ENCODE data around the gene CAPN8. TPM values are rescaled to one million over a fixed set of nuclear protein-coding genes. Genes with fewer than 3 reads are reported as not detected.

The CAPN8 gene
- total and polyA plus RNA-seq, 2 experiments from 2014 or later: 0.15 TPM; not detected in 1

DNA sequence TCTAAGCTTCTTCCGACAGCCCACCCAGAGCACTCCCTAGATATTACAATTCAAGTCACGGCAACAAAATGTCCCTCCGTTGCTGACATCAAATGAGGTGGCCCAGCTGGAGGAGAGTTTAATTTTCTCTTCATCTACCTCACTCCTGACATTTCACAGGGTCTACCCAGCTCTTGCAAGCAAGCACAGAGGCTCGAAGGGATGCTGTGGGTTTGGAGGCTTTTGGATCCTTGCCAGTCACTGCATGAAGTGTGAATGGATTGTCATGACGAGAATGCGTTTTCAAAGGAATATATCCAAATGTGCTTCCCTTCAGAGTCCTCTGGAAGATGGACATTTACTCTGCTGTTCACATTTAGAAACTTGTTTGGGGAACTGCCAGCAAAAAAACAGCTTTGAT is 33.5 kb downstream of the CAPN8 start:
- Histone ChIP-seq H3K4me1 (ENCODE audit: low read depth) (peaks cover 5% of the 10 kb centered on the region), H3K36me3 (no peaks in the 10 kb centered on the region), H3K4me3 (no peak overlapping the region), H3K27me3 (no peaks in the 10 kb centered on the region), H3K27ac (no peak overlapping the region), H3K9me3 (ENCODE audit: low read depth) (no peaks in the 10 kb centered on the region)
- TF ChIP-seq, protein P1, sequence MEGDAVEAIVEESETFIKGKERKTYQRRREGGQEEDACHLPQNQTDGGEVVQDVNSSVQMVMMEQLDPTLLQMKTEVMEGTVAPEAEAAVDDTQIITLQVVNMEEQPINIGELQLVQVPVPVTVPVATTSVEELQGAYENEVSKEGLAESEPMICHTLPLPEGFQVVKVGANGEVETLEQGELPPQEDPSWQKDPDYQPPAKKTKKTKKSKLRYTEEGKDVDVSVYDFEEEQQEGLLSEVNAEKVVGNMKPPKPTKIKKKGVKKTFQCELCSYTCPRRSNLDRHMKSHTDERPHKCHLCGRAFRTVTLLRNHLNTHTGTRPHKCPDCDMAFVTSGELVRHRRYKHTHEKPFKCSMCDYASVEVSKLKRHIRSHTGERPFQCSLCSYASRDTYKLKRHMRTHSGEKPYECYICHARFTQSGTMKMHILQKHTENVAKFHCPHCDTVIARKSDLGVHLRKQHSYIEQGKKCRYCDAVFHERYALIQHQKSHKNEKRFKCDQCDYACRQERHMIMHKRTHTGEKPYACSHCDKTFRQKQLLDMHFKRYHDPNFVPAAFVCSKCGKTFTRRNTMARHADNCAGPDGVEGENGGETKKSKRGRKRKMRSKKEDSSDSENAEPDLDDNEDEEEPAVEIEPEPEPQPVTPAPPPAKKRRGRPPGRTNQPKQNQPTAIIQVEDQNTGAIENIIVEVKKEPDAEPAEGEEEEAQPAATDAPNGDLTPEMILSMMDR (IDR thresholded peaks at IDR 0.05; ENCODE audit: low read depth, low read length): no peak
- peak in 1 of 2 donors; percentile 2 for DNase-seq (ENCODE audit: low read depth in 1 of 2, low spot score in 1 of 2)

DNA sequence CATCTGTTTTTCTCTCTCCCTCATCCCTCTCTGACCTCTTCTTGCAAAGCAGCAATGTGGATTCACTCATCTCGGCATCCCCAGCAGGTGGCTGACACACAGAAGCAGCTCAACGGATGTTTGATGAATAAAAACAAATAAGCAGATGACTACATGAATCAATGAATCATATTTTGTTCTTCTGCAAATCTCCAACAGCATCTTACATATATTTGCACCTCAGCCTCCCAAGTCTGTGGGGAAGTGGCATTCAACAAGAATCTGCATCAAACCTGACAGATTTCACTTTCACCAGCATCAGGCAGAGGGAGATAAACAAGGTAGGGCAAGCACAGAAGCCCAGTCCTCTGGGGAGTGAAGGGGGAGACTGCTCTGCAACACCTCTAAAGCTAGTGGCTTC is 34.0 kb downstream of the CAPN8 start:
- Histone ChIP-seq H3K4me3 (no peak overlapping the region), H3K4me1 (ENCODE audit: low read depth) (peaks cover 5% of the 10 kb centered on the region)
- TF ChIP-seq, protein P1 (IDR thresholded peaks at IDR 0.05; ENCODE audit: low read depth, low read length): no peak

DNA sequence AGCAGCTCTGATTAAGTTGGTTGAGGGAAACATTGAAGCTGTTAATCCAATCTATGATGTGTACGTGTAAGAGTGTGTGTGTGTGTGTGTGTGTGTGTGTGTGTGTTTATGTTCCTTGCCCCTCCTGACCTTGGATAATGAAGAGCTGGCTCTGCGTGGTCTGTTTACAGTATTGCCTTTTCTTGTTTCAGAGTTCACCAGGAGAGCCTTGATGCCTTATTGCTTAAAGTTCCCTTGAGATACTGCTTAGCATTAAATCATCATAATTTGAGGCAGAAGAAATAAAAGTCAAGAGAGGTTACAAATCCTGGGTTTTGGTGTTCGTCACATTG is 36.4 kb downstream of the CAPN8 start:
- no peaks in the 10 kb centered on the region for H3K27me3 ChIP-seq
- peaks cover 5% of the 10 kb centered on the region for H3K4me1 ChIP-seq (ENCODE audit: low read depth)
- no peaks in the 10 kb centered on the region for H3K36me3 ChIP-seq
- no peak overlapping the region for H3K4me3 ChIP-seq
- no peak for DNase-seq (ENCODE audit: low read depth in 1 of 2, low spot score in 1 of 2)
- H3K27ac ChIP-seq: no peak overlapping the region
- no peaks in the 10 kb centered on the region for H3K9me3 ChIP-seq (ENCODE audit: low read depth)
- TF ChIP-seq, protein P1 (IDR thresholded peaks at IDR 0.05; ENCODE audit: low read depth, low read length): no peak

More for the DNA sequence above, 34.0 kb downstream of the CAPN8 start:
- H3K36me3 ChIP-seq: no peaks in the 10 kb centered on the region
- no peak overlapping the region for H3K27ac ChIP-seq
- no peak for DNase-seq (ENCODE audit: low read depth in 1 of 2, low spot score in 1 of 2)
- H3K27me3 ChIP-seq: no peaks in the 10 kb centered on the region
- no peaks in the 10 kb centered on the region for H3K9me3 ChIP-seq (ENCODE audit: low read depth)

DNA sequence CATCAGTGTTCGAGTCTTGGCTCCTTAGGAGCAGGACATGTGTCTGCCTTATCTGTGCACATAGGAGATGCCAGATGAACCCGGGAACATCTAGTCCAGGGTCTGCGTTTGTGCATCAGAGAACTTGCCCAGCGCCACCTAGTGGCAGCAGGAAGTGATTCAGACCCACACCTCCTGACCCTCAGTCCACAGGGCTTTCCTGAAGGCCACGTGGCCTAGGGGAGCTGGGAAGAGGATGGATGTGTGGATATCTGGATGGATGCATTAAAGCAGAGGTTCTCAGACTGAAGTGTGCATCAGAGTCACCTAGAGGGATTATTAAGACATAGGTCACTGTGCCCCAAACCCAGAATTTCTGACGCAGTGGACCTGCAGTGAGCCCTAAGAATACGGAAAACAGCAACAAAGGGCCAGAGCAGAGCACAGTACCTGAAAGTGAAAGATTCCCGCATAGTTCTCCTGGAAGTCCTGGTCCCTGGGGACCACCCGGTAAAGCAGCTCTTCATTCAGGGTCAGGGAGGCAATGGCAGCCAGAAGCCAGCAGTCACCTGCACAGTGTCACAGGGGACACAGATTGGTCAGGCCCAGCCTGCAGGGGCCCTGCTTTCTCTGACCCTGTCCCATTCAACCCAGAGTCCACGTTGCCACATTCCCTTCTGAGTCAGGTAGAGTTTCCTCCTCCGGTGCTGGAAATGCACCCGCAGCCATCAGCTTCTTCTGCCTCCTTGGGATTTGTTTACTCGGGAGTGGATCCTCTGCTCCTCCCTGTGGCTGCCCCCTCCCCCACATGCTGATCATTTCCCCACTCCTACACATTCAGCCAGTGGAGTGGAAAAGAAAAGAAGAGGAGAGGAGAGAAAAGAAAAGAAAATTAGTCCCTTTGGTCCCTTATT is 37.0 kb downstream of the CAPN8 start:
- H3K27me3 ChIP-seq: no peaks in the 10 kb centered on the region
- no peaks in the 10 kb centered on the region for H3K9me3 ChIP-seq (ENCODE audit: low read depth)
- peak; percentile 51 to 74 for DNase-seq (ENCODE audit: low read depth in 1 of 2, low spot score in 1 of 2)
- H3K4me1 ChIP-seq (ENCODE audit: low read depth): peaks cover 5% of the 10 kb centered on the region
- H3K27ac ChIP-seq: no peak overlapping the region
- no peaks in the 10 kb centered on the region for H3K36me3 ChIP-seq
- H3K4me3 ChIP-seq: no peak overlapping the region
- TF ChIP-seq, protein P1 (IDR thresholded peaks at IDR 0.05; ENCODE audit: low read depth, low read length): peak; percentile 60

DNA sequence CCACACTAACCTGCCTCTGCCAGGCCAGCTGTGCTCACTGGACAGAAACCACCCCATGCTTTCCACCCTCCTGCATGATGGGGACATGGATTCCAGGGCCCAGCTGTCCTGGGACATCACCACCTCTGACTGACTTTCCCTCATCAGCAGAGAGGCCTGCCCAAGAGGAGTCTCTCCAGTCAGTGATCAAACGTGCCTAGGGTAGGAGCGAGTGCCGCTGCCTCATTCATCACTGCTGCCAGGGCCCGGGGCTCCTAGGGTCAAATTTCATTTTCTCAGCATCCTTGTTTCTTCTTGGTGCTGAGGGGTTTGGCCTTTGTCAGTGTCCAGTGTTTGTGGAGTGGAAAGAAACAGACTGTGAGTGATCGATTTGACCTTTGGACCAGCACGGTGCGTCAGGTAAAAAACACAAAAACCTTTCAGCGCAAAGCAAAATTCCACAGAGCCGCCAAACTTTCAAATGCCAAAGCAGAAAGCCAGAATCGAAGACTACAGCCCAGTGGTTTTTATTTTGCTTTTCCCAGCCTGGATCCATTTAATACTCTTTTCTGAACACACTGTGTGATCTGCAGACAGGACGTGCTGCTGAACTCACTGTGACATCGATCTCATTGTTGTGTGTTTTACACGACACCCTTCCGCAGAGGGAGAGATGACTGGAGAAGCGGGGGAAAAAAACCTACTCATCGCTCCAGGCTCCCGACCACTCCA is 43.2 kb downstream of the CAPN8 start:
- H3K27me3 ChIP-seq: no peaks in the 10 kb centered on the region
- H3K9me3 ChIP-seq (ENCODE audit: low read depth): no peaks in the 10 kb centered on the region
- no peak for DNase-seq (ENCODE audit: low read depth in 1 of 2, low spot score in 1 of 2)
- peak overlapping the region; percentile 24 for H3K27ac ChIP-seq
- no peak overlapping the region for H3K4me3 ChIP-seq
- H3K36me3 ChIP-seq: no peaks in the 10 kb centered on the region
- H3K4me1 ChIP-seq (ENCODE audit: low read depth): peaks cover 22% of the 10 kb centered on the region
- TF ChIP-seq, protein P1 (IDR thresholded peaks at IDR 0.05; ENCODE audit: low read depth, low read length): no peak
